Right forelimb (tissue), 1 donor: ENCODE data around the gene CRLF1.

Experiments
- DNase-seq: peaks from one replicate; pipeline ENCODE4 v3.0.0-alpha.2; 2018

CRLF1 gene

DNA sequence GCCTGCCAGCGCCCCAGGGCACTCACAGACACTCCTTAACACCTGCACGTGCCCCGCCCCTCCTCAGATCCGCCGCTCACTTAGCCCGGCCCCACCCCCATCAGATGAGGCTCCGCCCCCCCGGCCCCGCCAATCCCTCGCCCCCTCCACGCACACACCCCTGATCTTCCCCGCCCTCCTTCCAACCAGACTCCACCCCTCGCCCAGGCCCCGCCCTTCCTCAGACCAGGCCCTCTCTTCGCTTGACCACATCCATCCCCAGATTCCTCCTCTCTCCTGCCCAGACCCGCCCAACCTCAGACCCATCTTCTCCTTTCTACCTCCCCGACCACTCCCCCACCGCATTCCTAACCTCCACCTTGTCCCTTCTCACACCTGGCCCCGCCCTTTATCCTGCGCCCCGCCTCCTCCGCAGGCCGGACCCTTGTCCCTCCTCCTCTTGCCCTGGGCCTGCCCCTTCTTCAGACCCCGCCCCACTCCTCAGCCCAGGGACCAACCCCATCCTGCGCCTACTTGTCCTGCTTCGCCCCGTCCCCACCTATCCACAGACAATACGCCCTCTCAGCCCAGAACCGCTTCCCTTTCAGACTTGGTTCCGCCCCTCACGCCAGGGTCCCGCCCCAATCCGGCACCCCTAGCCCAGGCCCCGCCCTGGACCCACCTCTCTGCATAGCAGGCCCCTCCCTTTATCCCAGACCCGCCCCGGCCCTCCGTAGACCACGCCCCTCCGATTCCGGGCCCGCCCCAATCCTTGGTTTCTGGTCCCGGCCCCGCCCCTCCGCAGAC, 29.8 kb upstream of the CRLF1 start:
- peak; percentile 97 for DNase-seq

DNA sequence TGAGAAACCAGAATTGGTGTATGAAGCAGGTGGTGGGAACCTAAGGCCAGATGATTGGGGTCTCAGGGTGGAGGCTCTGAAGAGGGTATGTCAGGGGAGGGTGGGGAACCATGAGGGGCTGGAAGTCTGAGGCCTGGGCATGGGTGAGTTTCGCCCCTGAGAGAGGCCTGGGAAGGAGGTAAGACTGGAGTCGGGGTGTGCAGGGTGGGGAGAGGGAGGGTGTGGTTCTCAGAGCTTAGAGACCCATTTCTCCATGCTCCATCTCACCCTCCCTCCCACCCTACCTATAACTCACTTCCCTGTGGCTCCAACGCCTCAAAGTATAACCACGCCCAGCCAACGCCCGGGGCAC, 29.2 kb upstream of the CRLF1 start:
- no peak for DNase-seq

DNA sequence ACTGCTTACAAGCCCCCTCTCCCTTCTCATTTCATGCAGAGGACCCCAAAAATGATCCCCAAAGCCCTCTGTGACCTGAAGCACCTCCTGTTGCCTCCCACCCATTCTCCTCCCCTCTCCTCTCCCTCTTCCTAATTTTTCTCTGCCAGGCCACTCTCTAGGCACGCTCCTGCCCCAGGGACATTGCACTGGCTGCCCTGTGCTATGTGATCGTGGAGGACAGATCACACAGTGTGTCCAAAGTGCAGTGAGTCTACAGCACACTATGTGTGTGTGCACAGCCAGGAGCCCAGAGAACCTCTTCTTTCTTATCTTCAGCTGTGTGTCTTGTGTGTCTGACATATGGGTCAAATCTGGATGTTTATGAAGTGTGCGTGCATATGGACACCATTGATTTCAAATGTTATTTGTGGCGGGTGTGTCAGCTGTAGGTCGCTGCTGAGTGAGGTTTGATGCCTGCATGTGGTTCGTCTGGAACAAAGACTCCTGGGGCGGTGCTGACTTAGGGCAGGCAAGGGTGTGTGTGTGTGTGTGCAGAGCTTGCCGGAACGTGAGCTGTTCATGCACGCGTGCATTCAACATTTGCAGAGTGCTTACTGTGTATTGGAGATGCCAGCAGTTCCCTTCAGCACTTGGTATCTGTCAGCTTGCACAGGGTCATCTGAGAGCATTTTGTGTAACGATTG, 28.2 kb upstream of the CRLF1 start:
- no peak for DNase-seq

DNA sequence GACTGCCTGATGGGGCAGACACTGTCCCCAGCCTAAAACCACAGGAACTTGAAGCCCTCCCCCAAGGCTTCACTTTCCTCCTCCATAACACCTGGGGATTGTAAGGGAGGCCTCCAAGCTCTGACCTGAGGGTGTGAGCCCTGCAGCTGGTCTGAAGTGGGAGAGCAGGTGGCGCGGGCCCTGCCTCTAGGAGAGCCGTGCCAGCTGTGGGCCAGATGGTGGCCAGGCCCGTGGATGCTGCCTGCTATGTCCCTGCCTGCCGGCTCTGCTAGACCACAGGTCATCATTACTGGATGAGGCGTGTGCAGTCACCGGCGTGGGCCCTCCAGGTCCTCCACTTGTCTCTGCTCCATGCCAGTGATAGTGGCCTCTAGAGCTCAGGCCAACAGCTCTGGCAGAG, 26.7 kb upstream of the CRLF1 start:
- no peak for DNase-seq

DNA sequence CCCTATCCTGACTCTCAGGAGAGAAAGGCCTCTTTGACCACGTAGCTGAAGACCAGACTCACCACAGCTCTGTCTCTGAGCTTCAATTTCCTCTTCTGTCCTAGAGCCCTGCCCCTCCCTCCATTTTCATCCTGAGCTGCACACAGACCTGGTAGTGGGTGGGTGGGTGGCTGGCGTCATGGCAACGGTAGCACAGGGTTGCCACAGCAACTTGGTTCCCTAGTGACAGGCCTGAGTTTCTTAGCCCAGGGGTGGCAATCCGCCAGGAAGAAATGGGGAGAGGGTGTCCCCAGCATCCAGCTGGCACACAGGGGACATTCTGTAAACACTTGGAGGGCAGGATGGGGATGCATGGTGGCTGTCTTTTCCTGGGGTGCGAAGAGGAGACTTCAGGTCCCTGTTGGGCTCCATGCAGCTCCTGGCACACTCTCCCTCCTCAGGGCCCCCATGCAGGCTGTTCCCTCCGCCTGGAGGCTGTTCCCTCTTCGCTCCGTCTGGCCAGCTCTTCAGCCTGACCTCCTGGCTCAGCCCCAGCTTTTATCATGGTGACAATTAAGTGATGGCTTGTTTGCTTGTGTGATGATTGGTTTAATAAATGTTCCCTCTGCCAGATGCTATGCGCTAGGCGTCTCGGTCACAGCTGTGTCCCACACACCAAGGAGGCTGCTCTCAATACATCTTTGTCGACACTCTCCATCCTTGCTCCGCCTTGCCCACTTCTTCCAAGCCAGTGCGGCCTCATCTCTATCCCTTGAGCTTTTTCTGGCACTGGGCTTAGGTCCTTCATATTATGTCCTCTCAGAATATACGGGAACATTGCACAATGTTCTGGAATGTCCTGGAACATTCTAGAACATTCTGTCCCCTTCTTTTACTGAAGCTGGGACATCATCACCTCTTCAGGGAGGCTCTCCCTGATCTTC, 22.8 kb upstream of the CRLF1 start:
- no peak for DNase-seq

DNA sequence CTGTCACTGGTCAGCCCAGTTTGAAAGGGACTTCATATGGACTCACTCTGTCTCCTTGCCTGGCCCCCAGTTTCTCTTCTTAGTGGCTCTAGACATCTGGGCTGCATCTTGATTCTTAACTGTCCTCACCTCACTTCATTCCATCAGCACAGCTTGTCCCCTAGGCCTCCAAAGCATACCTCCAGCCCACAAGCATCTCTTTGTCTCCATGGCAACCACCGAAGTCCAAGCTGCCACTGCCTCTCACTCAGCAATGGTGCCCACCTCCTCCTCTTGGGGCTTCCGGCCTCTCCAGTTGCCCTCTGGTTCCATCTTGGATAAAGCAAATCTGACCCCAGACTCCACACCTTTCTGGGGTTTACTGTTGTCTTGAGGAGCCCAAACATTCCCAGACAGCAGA, 20.3 kb upstream of the CRLF1 start:
- no peak for DNase-seq

DNA sequence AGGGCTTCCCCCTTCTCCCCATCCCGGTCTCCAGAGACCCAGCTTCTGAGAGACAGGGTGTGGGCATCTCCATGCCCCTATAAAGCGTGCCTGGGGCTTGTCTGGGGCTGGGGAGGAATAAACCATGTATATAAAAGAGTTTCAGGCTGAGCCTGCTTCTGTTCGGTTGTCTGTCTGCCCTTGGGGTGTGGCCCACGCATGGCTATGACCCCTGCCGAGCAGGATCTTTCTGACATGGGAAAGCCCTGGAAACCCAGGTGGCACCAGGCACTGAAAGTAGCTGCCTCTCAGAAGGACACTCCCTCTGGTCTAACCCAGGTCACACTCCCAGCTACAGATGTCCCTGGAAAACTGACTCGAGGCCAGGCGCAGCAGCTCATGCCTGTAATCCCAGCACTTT, 14.3 kb upstream of the CRLF1 start:
- no peak for DNase-seq

DNA sequence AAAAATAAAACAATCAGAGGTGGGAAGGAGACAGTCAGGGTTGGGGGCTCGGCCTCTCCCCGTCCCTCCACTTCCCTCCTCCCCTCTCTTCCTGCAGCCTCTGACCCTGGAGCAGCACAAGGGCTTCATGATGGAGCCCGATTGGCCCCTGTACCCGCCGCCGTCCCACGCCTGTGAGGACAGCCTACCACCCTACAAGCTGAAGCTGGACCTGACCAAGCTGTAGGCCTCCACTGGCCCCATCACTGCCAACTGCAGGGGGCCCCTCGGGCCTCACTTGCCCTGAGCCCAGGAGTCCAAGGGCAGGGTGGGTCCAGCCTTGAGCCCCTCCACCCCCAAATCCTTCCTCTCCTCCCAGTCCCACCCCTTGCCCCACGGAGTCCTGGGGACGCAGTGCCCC, 13.7 kb upstream of the CRLF1 start:
- no peak for DNase-seq

DNA sequence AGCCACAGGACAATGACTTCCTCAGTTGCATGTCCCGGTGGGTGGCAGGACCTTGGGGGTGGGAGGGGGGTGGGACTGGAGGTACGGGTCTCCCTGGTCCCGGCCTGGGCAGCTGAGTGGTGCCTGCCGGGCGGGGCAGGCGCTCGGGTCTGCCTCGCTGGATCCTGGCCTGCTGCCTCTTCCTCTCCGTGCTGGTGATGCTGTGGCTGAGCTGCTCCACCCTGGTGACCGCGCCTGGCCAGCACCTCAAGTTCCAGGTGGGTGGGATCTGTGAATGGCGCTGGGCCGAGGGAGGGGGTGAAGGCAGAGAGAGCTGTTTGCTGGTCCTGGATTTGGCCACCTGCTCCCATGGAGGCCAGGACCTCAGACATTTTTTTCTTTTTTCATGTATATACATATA, 11.6 kb upstream of the CRLF1 start:
- DNase-seq, result no peak

DNA sequence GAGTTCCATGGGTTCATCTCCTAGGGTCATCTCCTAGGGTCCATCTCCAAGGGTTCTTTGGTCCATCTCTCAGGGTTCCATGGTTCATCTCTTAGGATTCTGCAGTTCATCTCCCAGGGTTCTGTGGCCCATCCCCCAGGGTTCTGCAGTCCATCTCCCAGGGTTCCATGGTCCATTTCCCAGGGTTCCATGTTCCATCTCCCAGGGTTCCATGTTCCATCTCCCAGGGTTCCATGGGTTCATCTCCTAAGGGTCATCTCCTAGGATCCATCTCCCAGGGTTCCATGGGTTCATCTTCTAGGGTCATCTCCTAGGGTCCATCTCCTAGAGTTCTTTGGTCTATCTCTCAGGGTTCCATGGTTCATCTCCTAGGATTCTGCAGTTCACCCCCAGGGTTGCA, 11.0 kb upstream of the CRLF1 start:
- no peak for DNase-seq

DNA sequence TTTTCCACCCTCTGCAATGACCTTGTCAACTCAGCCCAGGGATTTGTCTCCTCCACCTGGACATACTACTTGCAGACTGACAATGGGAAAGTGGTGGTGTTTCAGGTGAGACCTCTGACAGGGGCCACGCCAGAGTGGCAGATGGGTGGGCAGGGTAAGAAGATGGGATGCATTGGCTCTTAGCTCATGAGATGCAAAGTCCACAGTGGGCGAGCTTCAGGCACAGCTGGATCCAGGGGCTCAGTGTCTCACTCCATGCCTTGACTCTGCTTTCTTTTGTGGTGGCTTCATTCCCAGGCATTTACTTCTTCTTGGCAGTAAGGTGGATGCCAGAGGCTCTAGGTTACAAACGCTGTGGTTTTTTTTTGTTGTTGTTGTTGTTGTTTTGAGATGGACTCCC, 9.4 kb upstream of the CRLF1 start:
- DNase-seq, result no peak

DNA sequence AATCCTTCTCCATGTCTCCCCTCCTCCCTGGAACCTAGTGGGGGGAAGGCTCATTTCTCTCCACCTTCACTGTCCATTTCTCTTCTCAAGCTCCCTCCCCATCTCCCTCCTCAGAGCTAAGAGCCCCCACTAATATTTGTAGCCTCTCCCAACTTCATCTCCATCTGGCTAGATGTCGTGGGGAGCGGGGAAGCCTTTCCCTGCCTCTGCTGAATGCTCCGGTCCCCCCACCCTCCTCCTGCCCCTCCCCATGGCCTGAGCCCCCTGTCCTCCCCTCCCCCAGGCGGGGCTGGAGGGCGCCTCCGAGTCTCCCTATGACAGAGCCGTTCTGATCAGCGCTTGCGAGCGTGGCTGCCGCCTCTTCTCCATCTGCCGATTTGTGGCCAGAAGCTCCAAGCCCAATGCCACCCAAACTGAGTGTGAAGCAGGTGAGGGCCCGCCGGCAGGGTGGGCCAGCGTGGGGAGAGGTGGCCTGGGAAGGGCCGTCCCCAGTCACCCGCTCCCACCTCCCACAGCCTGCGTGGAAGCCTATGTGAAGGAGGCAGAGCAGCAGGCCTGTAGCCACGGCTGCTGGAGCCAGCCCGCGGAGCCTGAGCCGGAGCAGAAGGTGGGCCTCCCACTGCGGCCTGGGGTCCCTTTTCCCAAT, 7.1 kb upstream of the CRLF1 start:
- DNase-seq, result no peak

DNA sequence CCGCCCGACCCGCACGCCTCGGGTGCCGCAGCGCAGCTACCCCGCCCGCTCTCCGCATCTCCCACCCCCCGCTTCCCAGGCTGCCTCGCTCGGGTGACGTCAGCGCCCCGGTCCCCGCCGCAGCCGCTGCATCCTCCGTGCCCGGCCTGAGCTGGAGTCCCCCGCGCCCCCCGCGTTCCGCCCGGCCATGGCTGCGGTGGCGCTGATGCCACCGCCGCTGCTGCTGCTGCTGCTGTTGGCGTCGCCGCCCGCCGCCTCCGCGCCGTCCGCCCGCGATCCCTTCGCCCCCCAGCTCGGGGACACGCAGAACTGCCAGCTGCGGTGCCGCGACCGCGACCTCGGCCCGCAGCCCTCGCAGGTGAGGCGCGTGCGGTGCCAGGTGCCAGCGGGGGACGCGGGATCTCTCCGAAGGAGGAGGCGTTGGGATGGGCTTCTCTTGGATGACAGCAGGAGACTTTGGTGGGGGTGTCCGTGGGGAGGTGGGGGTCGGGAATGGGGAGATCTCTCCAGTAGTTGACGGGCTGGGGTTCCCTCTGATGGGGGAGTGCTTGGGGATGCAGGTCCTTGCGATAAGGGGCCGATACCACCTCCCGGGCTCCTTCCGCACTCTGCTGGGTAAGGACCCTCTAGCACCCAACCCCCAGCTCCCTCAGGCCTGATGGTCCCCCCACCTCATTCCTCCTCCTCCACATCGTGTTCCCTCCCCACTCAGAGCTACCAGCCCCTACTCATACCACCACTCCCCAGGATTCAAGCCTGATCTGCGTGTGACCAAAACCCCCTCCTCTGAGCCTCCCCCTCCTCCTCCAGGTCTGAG, 6.4 kb upstream of the CRLF1 start, which contains the start of gene TMEM59L:
TSS of gene TMEM59L (plus strand) at position 99 of the 817 bp plus-strand sequence. CDS start at position 188, 89 bp downstream.
- DNase-seq, result no peak

DNA sequence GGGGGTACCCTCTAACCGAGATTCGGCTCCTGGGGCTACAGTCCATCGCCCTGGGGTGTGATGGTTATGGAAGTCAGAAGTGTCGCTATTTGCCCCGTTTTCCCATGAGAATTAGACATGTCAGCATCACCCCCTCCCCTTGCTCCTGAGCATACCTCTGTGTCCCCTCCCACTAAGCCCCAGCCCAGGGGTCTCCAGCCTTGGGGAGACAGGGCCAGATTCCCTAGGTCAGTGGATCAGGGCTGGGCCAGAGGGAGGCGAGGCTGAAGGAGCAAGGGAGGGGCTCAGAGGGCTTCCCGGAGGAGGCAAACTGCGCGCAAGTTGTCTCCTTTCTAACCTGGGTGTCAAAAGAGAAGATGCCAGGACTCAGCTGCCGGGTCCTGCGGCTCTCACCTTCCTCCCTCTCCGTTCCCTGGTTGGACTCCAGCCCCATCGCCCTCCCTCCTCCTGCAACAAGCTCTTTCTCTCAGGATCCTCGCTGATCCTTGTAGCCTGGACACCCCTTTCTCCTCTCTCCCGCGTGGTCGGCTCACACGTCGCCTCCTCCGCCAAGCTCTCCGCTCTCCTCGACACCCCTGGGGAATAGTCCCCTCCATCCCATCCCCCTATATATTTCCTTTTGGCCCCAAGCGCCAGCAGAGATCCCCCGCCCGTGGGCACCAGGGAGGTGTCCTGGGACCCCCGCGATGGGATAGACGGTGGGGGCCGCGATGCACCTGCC, 5.6 kb upstream of the CRLF1 start:
- DNase-seq, result no peak

DNA sequence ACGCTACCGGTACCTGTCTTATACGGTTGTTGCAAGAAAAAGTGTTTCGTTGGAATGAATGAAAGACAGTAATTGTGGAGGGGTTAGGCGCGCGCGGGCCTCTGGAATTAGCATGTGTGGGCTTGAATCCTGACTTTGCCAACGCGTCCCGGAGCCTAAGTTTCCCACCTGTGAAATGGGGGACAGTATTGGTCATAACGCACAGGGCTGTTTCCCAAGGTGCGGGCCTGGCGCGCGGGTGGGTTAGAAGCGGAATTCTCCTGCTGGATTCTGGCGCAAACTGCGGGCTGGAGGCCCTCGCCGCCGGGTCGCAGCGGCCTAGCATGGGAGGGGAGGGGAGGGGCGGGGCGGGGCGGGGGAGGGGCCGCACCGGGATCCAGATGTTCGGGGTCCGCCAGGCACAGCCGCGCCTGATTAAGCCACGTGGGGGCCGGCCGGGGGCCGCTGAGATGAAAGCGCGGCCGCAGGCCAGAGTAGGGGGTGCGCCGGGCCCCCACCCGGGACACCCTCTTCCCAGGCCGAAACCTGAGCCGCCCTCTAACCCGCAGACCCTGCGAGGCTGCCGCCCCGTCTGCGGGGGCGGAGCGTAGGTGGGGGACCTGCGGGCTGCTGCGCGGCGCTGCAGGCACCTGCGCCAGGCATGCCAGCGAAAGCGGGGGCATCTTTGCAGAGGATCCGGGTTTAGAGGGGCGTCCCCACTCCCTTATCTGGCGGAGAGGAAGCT, 4.9 kb upstream of the CRLF1 start:
- DNase-seq, result no peak

DNA sequence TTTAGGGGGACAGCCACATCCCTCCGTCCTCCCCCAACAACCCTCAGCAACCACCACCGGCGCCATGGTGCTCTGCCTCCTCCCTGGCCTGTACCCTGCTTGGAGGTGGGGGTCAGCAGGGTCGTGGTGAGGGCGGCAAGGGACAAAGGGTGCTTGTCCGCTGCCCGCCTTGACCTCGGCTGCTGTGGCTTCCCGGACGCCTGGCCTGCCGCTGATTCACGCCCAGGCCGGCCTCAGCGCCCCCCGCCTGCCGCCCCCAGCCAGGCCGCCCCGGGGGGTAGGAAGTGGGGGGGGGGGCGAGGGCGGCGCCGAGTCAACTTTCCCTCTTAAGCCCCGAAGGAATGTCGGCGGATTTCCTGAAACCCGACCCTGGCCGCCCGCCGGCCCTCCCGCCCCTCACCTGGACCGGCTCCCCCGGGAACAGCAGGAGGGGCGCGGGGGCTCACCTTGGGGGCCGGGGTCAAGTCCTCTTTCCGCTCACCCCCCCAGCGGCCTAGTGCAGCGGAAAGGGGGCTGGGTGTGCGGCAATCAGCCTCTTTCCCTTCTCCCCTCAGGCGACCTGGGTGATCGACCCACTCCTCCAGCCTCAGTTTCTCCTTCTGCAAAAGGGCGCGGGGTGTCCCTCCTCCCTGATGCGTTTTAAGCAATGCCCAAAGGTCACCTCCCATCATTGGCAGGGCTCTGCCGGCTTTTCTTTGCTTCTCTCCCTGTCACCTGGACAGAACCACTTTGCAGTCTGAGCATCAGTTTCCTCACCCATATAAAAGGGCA, 4.1 kb upstream of the CRLF1 start:
- no peak for DNase-seq

DNA sequence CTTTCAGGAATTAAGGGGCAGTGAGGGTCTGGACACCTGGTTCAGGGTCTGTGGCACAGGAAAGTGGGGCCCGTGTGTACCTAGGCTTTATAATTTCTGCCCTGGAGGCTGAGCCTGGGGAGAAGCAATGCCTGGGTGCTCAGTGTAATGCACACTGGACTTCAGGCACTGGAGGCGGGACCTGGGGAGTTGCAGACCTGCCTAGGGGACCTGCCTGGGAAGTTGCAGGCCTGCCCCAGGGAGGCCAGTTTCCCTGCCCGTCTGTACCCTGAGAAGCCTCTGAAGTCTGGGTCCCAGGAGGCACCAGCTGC, 3.6 kb upstream of the CRLF1 start:
- no peak for DNase-seq

DNA sequence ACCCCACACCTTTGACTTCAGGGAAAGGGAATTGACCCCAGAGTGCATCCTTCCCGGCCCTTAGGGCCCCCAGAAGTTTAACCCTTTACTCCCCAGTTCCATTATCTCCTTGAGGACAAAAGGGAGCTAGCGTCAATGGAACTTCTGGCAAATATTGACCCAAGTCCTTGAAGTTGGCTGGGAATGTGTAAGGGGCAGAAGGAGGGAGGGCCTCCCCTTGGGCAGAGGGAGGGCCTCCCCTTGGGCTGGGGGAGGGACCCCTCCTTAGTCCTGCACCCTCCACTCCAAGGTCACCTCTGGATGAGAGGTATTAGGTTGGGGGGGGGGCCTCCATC, 3.1 kb upstream of the CRLF1 start:
- no peak for DNase-seq

DNA sequence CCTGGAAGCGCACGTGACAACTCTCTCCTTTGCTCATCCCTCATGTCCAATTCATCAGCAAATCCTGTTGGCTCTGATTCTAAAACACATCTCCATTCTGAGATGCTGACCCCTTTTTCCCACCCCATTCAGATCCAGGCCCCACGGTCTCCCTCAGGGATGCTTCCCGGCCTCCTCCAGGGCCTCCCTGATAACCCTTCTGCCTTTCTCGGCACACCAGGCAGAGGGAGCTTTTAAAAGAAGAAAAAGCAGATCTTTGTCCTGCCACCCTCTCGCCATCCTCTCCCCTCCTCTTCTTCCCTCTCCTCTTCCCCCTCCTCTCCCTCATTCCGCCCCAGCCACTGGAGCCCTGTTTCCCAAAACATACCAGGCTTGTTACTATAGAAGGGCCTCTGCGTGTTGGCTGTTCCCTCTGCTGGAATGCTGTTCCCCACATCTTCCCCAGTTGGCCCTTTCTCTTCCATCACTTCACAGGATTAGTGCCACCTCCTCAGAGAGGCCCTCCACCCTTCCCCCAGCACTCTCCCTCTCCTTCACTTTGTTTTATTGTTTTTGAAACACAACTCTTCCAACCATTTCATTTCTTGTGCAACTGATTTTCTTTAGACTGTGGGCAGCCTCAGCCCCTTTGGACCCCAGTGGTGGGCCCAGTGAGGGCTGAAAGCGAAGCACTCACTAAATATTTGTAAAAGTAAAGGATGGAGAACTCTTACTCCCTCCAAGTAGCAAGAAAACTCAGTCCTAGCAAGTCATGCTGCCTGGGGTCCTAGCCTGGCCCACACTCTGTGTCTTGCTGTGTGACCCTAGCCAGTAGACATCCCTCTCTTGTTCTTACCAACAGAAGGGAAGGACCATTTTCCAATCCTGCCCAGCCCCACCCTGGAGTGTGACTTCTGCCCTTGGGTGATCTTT, 2.5 kb upstream of the CRLF1 start:
- no peak for DNase-seq
